H9 (cell line): Measurements from ENCODE around the gene SPRR1A. TPM values are rescaled to one million over a fixed set of nuclear protein-coding genes. Genes with fewer than 3 reads are reported as not detected.

Experiments used
- DNase-seq: peaks from one replicate; pipeline ENCODE4 v3.0.0-alpha.2; 2017
- H2AFZ ChIP-seq: one replicate; pipeline ENCODE4 v1.6.1; 2013; ENCODE audit warnings: mild to moderate bottlenecking, low read length, control low read depth, moderate library complexity
- H2AK5ac ChIP-seq: 2 replicates; pipeline ENCODE4 v1.6.1; 2013; ENCODE audit warnings: low read length, control low read depth, mixed read lengths; ENCODE audit not compliant: insufficient read length
- H2BK120ac ChIP-seq: one replicate; pipeline ENCODE4 v1.6.1; 2013; ENCODE audit warnings: low read depth, mild to moderate bottlenecking, low read length, control low read depth, inconsistent platforms; ENCODE audit not compliant: poor library complexity, severe bottlenecking
- H2BK12ac ChIP-seq: 2 replicates; pipeline ENCODE4 v1.6.1; 2013; ENCODE audit warnings: low read length, control low read depth, mixed read lengths, low read depth; ENCODE audit not compliant: insufficient read length
- H2BK15ac ChIP-seq: 2 replicates; pipeline ENCODE4 v1.6.1; 2013; ENCODE audit warnings: low read depth, low read length, control low read depth
- H2BK20ac ChIP-seq: one replicate; pipeline ENCODE4 v1.6.1; 2013; ENCODE audit warnings: low read depth, mild to moderate bottlenecking, low read length, control low read depth, inconsistent platforms; ENCODE audit not compliant: poor library complexity, severe bottlenecking
- H2BK5ac ChIP-seq: 2 replicates; pipeline ENCODE4 v1.6.1; 2013; ENCODE audit warnings: low read length, control low read depth, mixed read lengths; ENCODE audit not compliant: insufficient read length
- H3K14ac ChIP-seq: 2 replicates; pipeline ENCODE4 v1.6.1; 2013; ENCODE audit warnings: low read length, control low read depth; ENCODE audit not compliant: insufficient read depth
- H3K18ac ChIP-seq: 2 replicates; pipeline ENCODE4 v1.6.1; 2013; ENCODE audit warnings: low read depth, mild to moderate bottlenecking, mixed read lengths, low read length, control low read depth; ENCODE audit not compliant: insufficient read length
- H3K23ac ChIP-seq: 2 replicates; pipeline ENCODE4 v1.6.1; 2013; ENCODE audit warnings: low read length, control low read depth, mixed read lengths, low read depth; ENCODE audit not compliant: insufficient read length
- H3K23me2 ChIP-seq: 2 replicates; pipeline ENCODE4 v1.6.1; 2013; ENCODE audit warnings: low read depth, mild to moderate bottlenecking, mixed read lengths, low read length, control low read depth; ENCODE audit not compliant: insufficient read length, poor library complexity, severe bottlenecking
- H3K27ac ChIP-seq: 2 replicates; pipeline ENCODE4 v1.5.1; 2013; ENCODE audit warnings: low read length, control low read depth, mixed read lengths, low read depth; ENCODE audit not compliant: insufficient read length
- H3K27me3 ChIP-seq: 2 replicates; pipeline ENCODE4 v1.6.1; 2013; ENCODE audit warnings: low read length, control low read depth, inconsistent platforms; ENCODE audit not compliant: insufficient read depth
- H3K4ac ChIP-seq: 2 replicates; pipeline ENCODE4 v1.6.1; 2013; ENCODE audit warnings: low read depth, mild to moderate bottlenecking, control low read depth, inconsistent platforms, low read length, moderate library complexity
- H3K4me1 ChIP-seq: 2 replicates; pipeline ENCODE4 v1.6.1; 2013; ENCODE audit warnings: low read length, control low read depth, inconsistent platforms; ENCODE audit not compliant: insufficient read depth
- H3K4me2 ChIP-seq: 2 replicates; pipeline ENCODE4 v1.6.1; 2013; ENCODE audit warnings: low read length, control low read depth, mixed read lengths; ENCODE audit not compliant: insufficient read length, insufficient read depth
- H3K56ac ChIP-seq: 2 replicates; pipeline ENCODE4 v1.6.1; 2013; ENCODE audit warnings: low read depth, mild to moderate bottlenecking, mixed read lengths, low read length, control low read depth; ENCODE audit not compliant: insufficient read length
- H3K79me1 ChIP-seq: 2 replicates; pipeline ENCODE4 v1.6.1; 2013; ENCODE audit warnings: low read depth, mild to moderate bottlenecking, moderate library complexity, low read length, control low read depth, inconsistent platforms; ENCODE audit not compliant: insufficient read depth, poor library complexity, severe bottlenecking
- H3K79me2 ChIP-seq: 2 replicates; pipeline ENCODE4 v1.6.1; 2013; ENCODE audit warnings: low read length, control low read depth, inconsistent platforms; ENCODE audit not compliant: insufficient read depth
- H3K9ac ChIP-seq: 2 replicates; pipeline ENCODE4 v1.6.1; 2013; ENCODE audit warnings: low read length, control low read depth, mixed read lengths; ENCODE audit not compliant: insufficient read length; ENCODE audit errors: extremely low read depth
- H3K9me3 ChIP-seq: one replicate; pipeline ENCODE4 v1.6.1; 2013; ENCODE audit warnings: low read depth, low read length, inconsistent platforms; ENCODE audit not compliant: control insufficient read depth
- H3T11ph ChIP-seq: one replicate; pipeline ENCODE4 v1.6.1; 2013; ENCODE audit warnings: mild to moderate bottlenecking, low read length, control low read depth, inconsistent platforms
- H4K20me1 ChIP-seq: one replicate; pipeline ENCODE4 v1.6.1; 2013; ENCODE audit not compliant: control insufficient read depth, insufficient read length, insufficient read depth
- H4K5ac ChIP-seq: 2 replicates; pipeline ENCODE4 v1.6.1; 2013; ENCODE audit warnings: low read depth, mild to moderate bottlenecking, mixed read lengths, low read length, control low read depth; ENCODE audit not compliant: insufficient read length
- H4K8ac ChIP-seq: replicated peaks from 2 replicates; pipeline ENCODE4 v1.6.1; 2013; ENCODE audit warnings: low read length, control low read depth, mixed read lengths, low read depth; ENCODE audit not compliant: insufficient read length
- H4K91ac ChIP-seq: 2 replicates; pipeline ENCODE4 v1.6.1; 2013; ENCODE audit warnings: low read depth, mild to moderate bottlenecking, moderate library complexity, mixed read lengths, low read length, control low read depth; ENCODE audit not compliant: insufficient read length
- H3K27ac Mint-ChIP-seq, 3 experiments: 2 replicates in 2 of 3; 3 replicates in 1 of 3; pipeline ENCODE4 v1.8.0; 2020 to 2021; ENCODE audit warnings: mixed read lengths in 3 of 3, mild to moderate bottlenecking in 1 of 3, moderate library complexity in 1 of 3
- H3K27me3 Mint-ChIP-seq: 2 replicates; pipeline ENCODE4 v1.8.0; 2021; ENCODE audit warnings: low read depth, mild to moderate bottlenecking, moderate library complexity, mixed read lengths
- H3K36me3 Mint-ChIP-seq, 3 experiments: 2 replicates in 2 of 3; 3 replicates in 1 of 3; pipeline ENCODE4 v1.8.0; 2020 to 2021; ENCODE audit warnings: low read depth in 3 of 3, mixed read lengths in 3 of 3; ENCODE audit not compliant: insufficient read depth in 1 of 3
- H3K4me1 Mint-ChIP-seq, 2 experiments: 2 replicates each; pipeline ENCODE4 v1.8.0; 2020; ENCODE audit warnings: mixed read lengths in 2 of 2
- H3K4me3 Mint-ChIP-seq, 2 experiments: 2 replicates in 1 of 2; 3 replicates in 1 of 2; pipeline ENCODE4 v1.8.0; 2020 to 2021; ENCODE audit warnings: mild to moderate bottlenecking in 2 of 2, mixed read lengths in 2 of 2, moderate library complexity in 1 of 2
- H3K9me3 Mint-ChIP-seq, 2 experiments: 2 replicates in 1 of 2; 3 replicates in 1 of 2; pipeline ENCODE4 v1.8.0; 2020; ENCODE audit warnings: mild to moderate bottlenecking in 2 of 2, mixed read lengths in 2 of 2, moderate library complexity in 1 of 2
- WGBS: extraction: QIAGEN DNeasy Blood & Tissue Kit; methylation state at CpG from one replicate; pipeline ENCODE4 v1.1.7; 2013; ENCODE audit warnings: missing lambda C conversion rate, low lambda C conversion rate, mixed read lengths; ENCODE audit not compliant: insufficient read length; ENCODE audit errors: extremely low coverage; 5-methylcytosine and 5-hydroxymethylcytosine counted together
- total RNA-seq: library from RNA; stranded (reverse); gene quantifications from 2 replicates; pipeline ENCODE4 v1.2.1, GENCODE V29; 2021
- TF ChIP-seq, protein P1 (sequence below): fragments of 200-600 bp; sonication (generic); conservative IDR thresholded peaks from 3 replicates; pipeline ENCODE4 v1.8.0; 2021; ENCODE audit warnings: antibody characterized with exemption, mild to moderate bottlenecking

Gene SPRR1A
- total RNA-seq, 1 experiment from 2014 or later = not detected

DNA sequence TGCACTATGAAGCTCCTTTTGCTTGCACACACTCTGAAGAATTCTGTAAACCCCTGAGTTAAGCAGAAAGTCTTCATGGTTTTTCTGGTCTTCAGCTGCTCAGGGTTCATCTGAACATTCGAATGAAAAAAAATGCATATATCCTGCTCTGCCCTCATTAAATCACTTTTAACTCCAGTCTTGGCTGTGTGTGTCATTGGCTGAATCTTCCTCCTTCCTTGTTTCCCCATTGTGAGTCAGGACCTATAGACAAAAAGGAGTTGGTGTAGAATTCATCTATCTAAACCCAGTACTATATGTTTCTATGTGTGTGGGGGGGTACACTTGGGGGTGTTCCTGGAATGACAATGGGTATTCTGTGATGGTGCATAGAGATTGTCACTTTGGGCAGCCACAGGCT is 40.5 kb downstream of the SPRR1A start:
- H2BK5ac ChIP-seq = no peak overlapping the region
- TF ChIP-seq, protein P1, sequence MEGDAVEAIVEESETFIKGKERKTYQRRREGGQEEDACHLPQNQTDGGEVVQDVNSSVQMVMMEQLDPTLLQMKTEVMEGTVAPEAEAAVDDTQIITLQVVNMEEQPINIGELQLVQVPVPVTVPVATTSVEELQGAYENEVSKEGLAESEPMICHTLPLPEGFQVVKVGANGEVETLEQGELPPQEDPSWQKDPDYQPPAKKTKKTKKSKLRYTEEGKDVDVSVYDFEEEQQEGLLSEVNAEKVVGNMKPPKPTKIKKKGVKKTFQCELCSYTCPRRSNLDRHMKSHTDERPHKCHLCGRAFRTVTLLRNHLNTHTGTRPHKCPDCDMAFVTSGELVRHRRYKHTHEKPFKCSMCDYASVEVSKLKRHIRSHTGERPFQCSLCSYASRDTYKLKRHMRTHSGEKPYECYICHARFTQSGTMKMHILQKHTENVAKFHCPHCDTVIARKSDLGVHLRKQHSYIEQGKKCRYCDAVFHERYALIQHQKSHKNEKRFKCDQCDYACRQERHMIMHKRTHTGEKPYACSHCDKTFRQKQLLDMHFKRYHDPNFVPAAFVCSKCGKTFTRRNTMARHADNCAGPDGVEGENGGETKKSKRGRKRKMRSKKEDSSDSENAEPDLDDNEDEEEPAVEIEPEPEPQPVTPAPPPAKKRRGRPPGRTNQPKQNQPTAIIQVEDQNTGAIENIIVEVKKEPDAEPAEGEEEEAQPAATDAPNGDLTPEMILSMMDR = no peak
- H4K91ac ChIP-seq = no peak overlapping the region
- no peak for DNase-seq
- Mint-ChIP-seq H3K9me3 (peaks cover 0 to 3% of the 10 kb centered on the region in 2 experiments; a peak in 3 of 5 replicates), H3K4me1 (peaks cover 11 to 25% of the 10 kb centered on the region in 2 experiments), H3K4me3 (no peak overlapping the region), H3K27ac (no peak overlapping the region), H3K36me3 (no peaks in the 10 kb centered on the region; a peak in 1 of 7 replicates), H3K27me3 (no peaks in the 10 kb centered on the region)
- no peaks in the 10 kb centered on the region for H3K9me3 ChIP-seq
- H4K5ac ChIP-seq = no peak overlapping the region
- H3K18ac ChIP-seq = no peak overlapping the region
- no peak overlapping the region for H4K8ac ChIP-seq
- H3K79me2 ChIP-seq = no peaks in the 10 kb centered on the region
- no peaks in the 10 kb centered on the region for H3K79me1 ChIP-seq
- peaks cover 3% of the 10 kb centered on the region; the same call in 1 of the 2 replicates for H3K4me1 ChIP-seq
- H3K56ac ChIP-seq = no peak overlapping the region
- no peaks in the 10 kb centered on the region for H4K20me1 ChIP-seq
- H3K9ac ChIP-seq = no peak overlapping the region
- no peak overlapping the region for H2BK120ac ChIP-seq
- no peaks in the 10 kb centered on the region for H3K23me2 ChIP-seq
- H3K14ac ChIP-seq = no peak overlapping the region
- H2BK12ac ChIP-seq = no peak overlapping the region
- H3K27me3 ChIP-seq = no peaks in the 10 kb centered on the region
- no peak overlapping the region for H3T11ph ChIP-seq
- H2AK5ac ChIP-seq = no peak overlapping the region
- no peak overlapping the region for H3K23ac ChIP-seq
- H3K27ac ChIP-seq = no peak overlapping the region
- no peak overlapping the region for H3K4me2 ChIP-seq
- no peak overlapping the region for H2AFZ ChIP-seq
- H2BK20ac ChIP-seq = no peak overlapping the region
- no CpG with 5 or more reads among the region's 1 CpG for WGBS
- no peak overlapping the region for H3K4ac ChIP-seq
- no peak overlapping the region for H2BK15ac ChIP-seq
